ENCODE results near the gene FBXL19. TPM values are rescaled to one million over a fixed set of nuclear protein-coding genes. Genes with fewer than 3 reads are reported as not detected.

Gene FBXL19
- total and polyA plus RNA-seq, 2 of the 13 experiments (the other 11 are each of a cell fraction or from before 2014, with no cell fraction given): 6.0 to 13.7 TPM

DNA sequence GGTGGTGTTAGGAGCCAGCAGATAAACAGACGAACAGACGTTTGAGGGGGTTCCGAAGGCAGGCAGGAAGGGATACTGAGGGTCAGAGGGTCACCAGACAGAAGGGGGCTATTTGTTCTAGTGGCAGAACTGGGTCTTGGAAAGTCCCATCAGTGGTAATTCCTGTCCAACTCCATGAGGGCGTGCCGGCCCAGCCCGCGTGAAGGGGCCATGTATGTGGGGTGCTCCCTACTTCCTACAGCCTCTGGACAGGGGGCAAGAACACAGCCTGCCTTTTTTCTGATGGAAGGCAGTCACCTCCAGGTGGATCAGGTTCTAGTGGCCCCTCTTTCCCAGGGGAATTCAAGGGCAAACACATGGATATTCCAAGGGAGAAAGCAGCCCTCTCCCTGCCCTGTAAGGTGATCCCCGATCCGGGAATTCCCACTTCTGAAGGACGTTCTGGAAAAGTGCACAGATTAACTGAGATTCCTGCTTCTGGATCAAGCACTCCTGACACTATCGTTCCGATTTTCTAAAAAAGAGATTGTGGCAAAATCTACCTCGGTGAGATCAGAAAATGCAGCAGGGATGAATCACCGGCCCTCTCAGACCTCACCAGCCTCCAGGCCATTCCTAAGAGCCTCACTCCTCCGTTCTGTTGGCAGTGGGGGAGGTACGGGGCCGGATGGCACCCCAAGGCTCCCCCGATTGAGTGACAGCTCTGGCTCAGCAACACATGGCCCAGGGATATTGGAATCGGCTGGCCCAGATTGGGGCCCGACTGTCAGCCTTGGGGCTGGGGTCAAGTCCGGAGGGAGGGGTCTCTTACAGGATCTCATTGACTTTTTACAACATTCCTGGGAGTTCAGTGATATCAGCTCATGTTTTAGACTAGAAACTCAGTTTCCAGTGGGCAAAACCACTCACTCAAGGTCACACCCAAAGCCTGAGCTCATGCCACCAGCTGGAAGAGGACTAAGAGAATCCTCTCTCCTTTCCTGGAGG lies 74.6 kb downstream of the FBXL19 start (continued):
- TF ChIP-seq ARHGAP35 (CRISPR knock-in tag; IDR thresholded peaks at IDR 0.05; ENCODE audit: borderline replicate concordance): no peak; the same call in 1 of the 2 replicates
- TF ChIP-seq MYNN (CRISPR knock-in tag; IDR thresholded peaks at IDR 0.05; ENCODE audit: low read depth): 0 out of 2 replicates have a peak, but pooled peaks have one; percentile 48
- no peak; the same call in 1 of the 2 replicates for TF ChIP-seq GATAD2A (CRISPR knock-in tag; IDR thresholded peaks at IDR 0.05)
- no peak for TF ChIP-seq SSRP1 (CRISPR knock-in tag; IDR thresholded peaks at IDR 0.05)
- TF ChIP-seq KAT7 (CRISPR knock-in tag; IDR thresholded peaks at IDR 0.05; ENCODE audit: borderline replicate concordance): no peak
- TF ChIP-seq, protein P1, sequence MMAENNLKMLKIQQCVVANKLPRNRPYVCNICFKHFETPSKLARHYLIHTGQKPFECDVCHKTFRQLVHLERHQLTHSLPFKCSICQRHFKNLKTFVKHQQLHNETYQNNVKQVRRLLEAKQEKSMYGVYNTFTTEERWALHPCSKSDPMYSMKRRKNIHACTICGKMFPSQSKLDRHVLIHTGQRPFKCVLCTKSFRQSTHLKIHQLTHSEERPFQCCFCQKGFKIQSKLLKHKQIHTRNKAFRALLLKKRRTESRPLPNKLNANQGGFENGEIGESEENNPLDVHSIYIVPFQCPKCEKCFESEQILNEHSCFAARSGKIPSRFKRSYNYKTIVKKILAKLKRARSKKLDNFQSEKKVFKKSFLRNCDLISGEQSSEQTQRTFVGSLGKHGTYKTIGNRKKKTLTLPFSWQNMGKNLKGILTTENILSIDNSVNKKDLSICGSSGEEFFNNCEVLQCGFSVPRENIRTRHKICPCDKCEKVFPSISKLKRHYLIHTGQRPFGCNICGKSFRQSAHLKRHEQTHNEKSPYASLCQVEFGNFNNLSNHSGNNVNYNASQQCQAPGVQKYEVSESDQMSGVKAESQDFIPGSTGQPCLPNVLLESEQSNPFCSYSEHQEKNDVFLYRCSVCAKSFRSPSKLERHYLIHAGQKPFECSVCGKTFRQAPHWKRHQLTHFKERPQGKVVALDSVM (CRISPR knock-in tag; IDR thresholded peaks at IDR 0.05): peak; percentile 31; the same call in 1 of the 2 replicates
- no peak for TF ChIP-seq ZNF672 (CRISPR knock-in tag; IDR thresholded peaks at IDR 0.05)
- TF ChIP-seq KDM5B (CRISPR knock-in tag; IDR thresholded peaks at IDR 0.05; ENCODE audit: borderline replicate concordance): no peak
- TF ChIP-seq, protein P2, sequence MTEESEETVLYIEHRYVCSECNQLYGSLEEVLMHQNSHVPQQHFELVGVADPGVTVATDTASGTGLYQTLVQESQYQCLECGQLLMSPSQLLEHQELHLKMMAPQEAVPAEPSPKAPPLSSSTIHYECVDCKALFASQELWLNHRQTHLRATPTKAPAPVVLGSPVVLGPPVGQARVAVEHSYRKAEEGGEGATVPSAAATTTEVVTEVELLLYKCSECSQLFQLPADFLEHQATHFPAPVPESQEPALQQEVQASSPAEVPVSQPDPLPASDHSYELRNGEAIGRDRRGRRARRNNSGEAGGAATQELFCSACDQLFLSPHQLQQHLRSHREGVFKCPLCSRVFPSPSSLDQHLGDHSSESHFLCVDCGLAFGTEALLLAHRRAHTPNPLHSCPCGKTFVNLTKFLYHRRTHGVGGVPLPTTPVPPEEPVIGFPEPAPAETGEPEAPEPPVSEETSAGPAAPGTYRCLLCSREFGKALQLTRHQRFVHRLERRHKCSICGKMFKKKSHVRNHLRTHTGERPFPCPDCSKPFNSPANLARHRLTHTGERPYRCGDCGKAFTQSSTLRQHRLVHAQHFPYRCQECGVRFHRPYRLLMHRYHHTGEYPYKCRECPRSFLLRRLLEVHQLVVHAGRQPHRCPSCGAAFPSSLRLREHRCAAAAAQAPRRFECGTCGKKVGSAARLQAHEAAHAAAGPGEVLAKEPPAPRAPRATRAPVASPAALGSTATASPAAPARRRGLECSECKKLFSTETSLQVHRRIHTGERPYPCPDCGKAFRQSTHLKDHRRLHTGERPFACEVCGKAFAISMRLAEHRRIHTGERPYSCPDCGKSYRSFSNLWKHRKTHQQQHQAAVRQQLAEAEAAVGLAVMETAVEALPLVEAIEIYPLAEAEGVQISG (CRISPR knock-in tag; IDR thresholded peaks at IDR 0.05): 0 out of 2 replicates have a peak, but pooled peaks have one; percentile 33
- 0 out of 2 replicates have a peak, but pooled peaks have one; percentile 40 for TF ChIP-seq PPARG (CRISPR knock-in tag; conservative IDR thresholded peaks at IDR 0.05)
- TF ChIP-seq NFRKB (IDR thresholded peaks at IDR 0.05): no peak
- TF ChIP-seq, protein P3, sequence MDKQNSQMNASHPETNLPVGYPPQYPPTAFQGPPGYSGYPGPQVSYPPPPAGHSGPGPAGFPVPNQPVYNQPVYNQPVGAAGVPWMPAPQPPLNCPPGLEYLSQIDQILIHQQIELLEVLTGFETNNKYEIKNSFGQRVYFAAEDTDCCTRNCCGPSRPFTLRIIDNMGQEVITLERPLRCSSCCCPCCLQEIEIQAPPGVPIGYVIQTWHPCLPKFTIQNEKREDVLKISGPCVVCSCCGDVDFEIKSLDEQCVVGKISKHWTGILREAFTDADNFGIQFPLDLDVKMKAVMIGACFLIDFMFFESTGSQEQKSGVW (CRISPR knock-in tag; IDR thresholded peaks at IDR 0.05; ENCODE audit: borderline replicate concordance): no peak
- TF ChIP-seq ZNF567 (CRISPR knock-in tag; IDR thresholded peaks at IDR 0.05; ENCODE audit: borderline replicate concordance): no peak; the same call in 1 of the 2 replicates
- peak; percentile 78; the same call in 1 of the 2 replicates for TF ChIP-seq ZNF816 (CRISPR knock-in tag; IDR thresholded peaks at IDR 0.05; ENCODE audit: borderline replicate concordance)
- TF ChIP-seq ZSCAN30 (CRISPR knock-in tag; IDR thresholded peaks at IDR 0.05): peak; percentile 97
- TF ChIP-seq ZIK1 (CRISPR knock-in tag; IDR thresholded peaks at IDR 0.05; ENCODE audit: borderline replicate concordance, low read depth): no peak
- TF ChIP-seq, protein P4, sequence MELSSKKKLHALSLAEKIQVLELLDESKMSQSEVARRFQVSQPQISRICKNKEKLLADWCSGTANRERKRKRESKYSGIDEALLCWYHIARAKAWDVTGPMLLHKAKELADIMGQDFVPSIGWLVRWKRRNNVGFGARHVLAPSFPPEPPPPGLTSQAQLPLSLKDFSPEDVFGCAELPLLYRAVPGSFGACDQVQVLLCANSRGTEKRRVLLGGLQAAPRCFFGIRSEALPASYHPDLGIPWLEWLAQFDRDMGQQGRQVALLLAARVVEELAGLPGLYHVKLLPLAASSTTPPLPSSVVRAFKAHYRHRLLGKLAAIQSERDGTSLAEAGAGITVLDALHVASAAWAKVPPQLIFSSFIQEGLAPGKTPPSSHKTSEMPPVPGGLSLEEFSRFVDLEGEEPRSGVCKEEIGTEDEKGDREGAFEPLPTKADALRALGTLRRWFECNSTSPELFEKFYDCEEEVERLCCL (CRISPR knock-in tag; IDR thresholded peaks at IDR 0.05; ENCODE audit: borderline replicate concordance): no peak
- no peak for TF ChIP-seq EZH2 (conservative IDR thresholded peaks at IDR 0.05; ENCODE audit: low read depth, low read length)
- no peak for TF ChIP-seq PHF20 (CRISPR knock-in tag; IDR thresholded peaks at IDR 0.05)
- TF ChIP-seq ELF3 (CRISPR knock-in tag; IDR thresholded peaks at IDR 0.05): peak; percentile 10; the same call in 1 of the 2 replicates
- TF ChIP-seq, protein P5, sequence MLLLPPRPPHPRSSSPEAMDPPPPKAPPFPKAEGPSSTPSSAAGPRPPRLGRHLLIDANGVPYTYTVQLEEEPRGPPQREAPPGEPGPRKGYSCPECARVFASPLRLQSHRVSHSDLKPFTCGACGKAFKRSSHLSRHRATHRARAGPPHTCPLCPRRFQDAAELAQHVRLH (CRISPR knock-in tag; IDR thresholded peaks at IDR 0.05; ENCODE audit: borderline replicate concordance, low read depth): no peak; the same call in 1 of the 2 replicates
- peak; percentile 60; the same call in 1 of the 2 replicates for TF ChIP-seq NCOA1 (CRISPR knock-in tag; IDR thresholded peaks at IDR 0.05)

Measured in HepG2 (cell line).